NCI-H1436 (cell line): ENCODE measurements around the gene POLDIP2.

ENCODE experiments used
- DNase-seq: peaks from one replicate; lab custom pipeline; 2025; lab: John Stamatoyannopoulos, UW

Gene POLDIP2

GRCh38 chr17:28357061-28357900 lies at the start of gene POLDIP2:
Gene POLDIP2, minus strand, starts transcription at chr17:28357527. Its CDS starts 79 bp downstream, at chr17:28357448.
- DNase-seq: peak; percentile 96

- peak; percentile 40 for DNase-seq
These were observed 49.1 kb upstream of the POLDIP2 start for GRCh38 chr17:28406473-28406814.

- DNase-seq: peak; percentile 56
These were observed 48.5 kb upstream of the POLDIP2 start, which contains the start of gene SLC46A1 for GRCh38 chr17:28405632-28406472. Gene SLC46A1, minus strand, starts transcription at chr17:28406212. Its CDS starts 98 bp downstream, at chr17:28406114.

GRCh38 chr17:28404812-28405570 lies 47.7 kb upstream of the POLDIP2 start:
- no peak for DNase-seq

- DNase-seq: no peak
These were observed 47.1 kb upstream of the POLDIP2 start for GRCh38 chr17:28404461-28404811.

- DNase-seq: no peak
These were observed 46.7 kb upstream of the POLDIP2 start for GRCh38 chr17:28404007-28404406.

GRCh38 chr17:28402844-28403243 lies 45.5 kb upstream of the POLDIP2 start:
- DNase-seq: no peak

GRCh38 chr17:28402224-28402630 lies 44.9 kb upstream of the POLDIP2 start:
- no peak for DNase-seq

GRCh38 chr17:28399808-28400207 lies 42.5 kb upstream of the POLDIP2 start:
- no peak for DNase-seq

GRCh38 chr17:28398280-28398981 lies 41.1 kb upstream of the POLDIP2 start:
- no peak for DNase-seq

- no peak for DNase-seq
These were observed 40.5 kb upstream of the POLDIP2 start for GRCh38 chr17:28397687-28398279.

GRCh38 chr17:28397275-28397674 lies 39.9 kb upstream of the POLDIP2 start:
- no peak for DNase-seq

- no peak for DNase-seq
These were observed 39.4 kb upstream of the POLDIP2 start for GRCh38 chr17:28396635-28397239.

GRCh38 chr17:28395968-28396367 lies 38.6 kb upstream of the POLDIP2 start:
- DNase-seq: no peak

GRCh38 chr17:28395426-28395825 lies 38.1 kb upstream of the POLDIP2 start:
- DNase-seq: no peak

- no peak for DNase-seq
These were observed 37.2 kb upstream of the POLDIP2 start for GRCh38 chr17:28394337-28395116.

- no peak for DNase-seq
These were observed 35.2 kb upstream of the POLDIP2 start for GRCh38 chr17:28392491-28392890.

- no peak for DNase-seq
These were observed 34.1 kb upstream of the POLDIP2 start for GRCh38 chr17:28391401-28391800.

GRCh38 chr17:28390984-28391383 lies 33.7 kb upstream of the POLDIP2 start:
- no peak for DNase-seq

- DNase-seq: no peak
These were observed 33.2 kb upstream of the POLDIP2 start for GRCh38 chr17:28390563-28390962.
